Neutrophil (primary cell): Measurements from ENCODE around the gene FEM1C.

Experiments
- H3K27ac ChIP-seq: fragments of 200-600 bp; sonication (generic); 2 replicates; pipeline ENCODE4 v1.5.1; 2016; ENCODE audit warnings: mild to moderate bottlenecking, moderate library complexity
- H3K27me3 ChIP-seq: fragments of 200-600 bp; sonication (generic); 2 replicates; pipeline ENCODE4 v1.6.0; 2016; ENCODE audit warnings: mild to moderate bottlenecking
- H3K36me3 ChIP-seq: fragments of 200-600 bp; sonication (generic); 2 replicates; pipeline ENCODE4 v1.5.1; 2017
- H3K4me1 ChIP-seq, 2 experiments: fragments of 200-600 bp in 1 of 2; sonication (generic) in 1 of 2; 1 replicate in 1 of 2; 2 replicates in 1 of 2; pipeline versions ENCODE4 v1.5.1 to v1.6.1; 2013 to 2016; ENCODE audit warnings: low read depth in 1 of 2, low read length in 1 of 2, mild to moderate bottlenecking in 1 of 2, moderate library complexity in 1 of 2; ENCODE audit not compliant: control insufficient read depth in 1 of 2, insufficient read depth in 1 of 2
- H3K4me3 ChIP-seq, 2 experiments: fragments of 200-600 bp in 1 of 2; sonication (generic) in 1 of 2; 1 replicate in 1 of 2; 2 replicates in 1 of 2; pipeline ENCODE4 v1.5.1; 2013 to 2016; ENCODE audit warnings: low read depth in 1 of 2, low read length in 1 of 2, mild to moderate bottlenecking in 1 of 2, moderate library complexity in 1 of 2
- H3K9me3 ChIP-seq: fragments of 200-600 bp; sonication (generic); 2 replicates; pipeline ENCODE4 v1.5.1; 2016
- TF ChIP-seq, protein P1 (sequence below): fragments of 200-600 bp; sonication (generic); IDR thresholded peaks from 2 replicates; pipeline ENCODE4 v1.5.1; 2016; ENCODE audit warnings: antibody characterized with exemption

FEM1C gene

DNA sequence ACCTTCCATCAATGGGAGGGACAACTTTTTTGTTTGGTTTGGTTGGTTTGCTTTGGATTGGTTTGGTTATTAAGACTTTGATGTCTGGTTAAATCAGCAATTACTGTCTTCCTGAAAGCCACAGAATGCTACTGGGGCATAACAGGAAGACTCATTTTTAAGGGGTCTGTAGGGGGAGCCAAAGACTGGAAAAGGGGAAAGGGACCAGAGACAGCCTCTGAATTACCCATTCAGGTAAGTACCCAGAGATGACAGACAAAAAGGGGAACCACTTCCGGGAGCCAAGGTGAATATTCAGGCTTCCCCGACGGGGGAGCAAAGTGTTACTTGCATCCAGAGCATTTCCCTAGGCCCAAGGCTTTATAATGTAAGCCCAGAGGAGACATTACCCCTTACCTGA is 4.6 kb upstream of the FEM1C start:
- TF ChIP-seq, protein P1, sequence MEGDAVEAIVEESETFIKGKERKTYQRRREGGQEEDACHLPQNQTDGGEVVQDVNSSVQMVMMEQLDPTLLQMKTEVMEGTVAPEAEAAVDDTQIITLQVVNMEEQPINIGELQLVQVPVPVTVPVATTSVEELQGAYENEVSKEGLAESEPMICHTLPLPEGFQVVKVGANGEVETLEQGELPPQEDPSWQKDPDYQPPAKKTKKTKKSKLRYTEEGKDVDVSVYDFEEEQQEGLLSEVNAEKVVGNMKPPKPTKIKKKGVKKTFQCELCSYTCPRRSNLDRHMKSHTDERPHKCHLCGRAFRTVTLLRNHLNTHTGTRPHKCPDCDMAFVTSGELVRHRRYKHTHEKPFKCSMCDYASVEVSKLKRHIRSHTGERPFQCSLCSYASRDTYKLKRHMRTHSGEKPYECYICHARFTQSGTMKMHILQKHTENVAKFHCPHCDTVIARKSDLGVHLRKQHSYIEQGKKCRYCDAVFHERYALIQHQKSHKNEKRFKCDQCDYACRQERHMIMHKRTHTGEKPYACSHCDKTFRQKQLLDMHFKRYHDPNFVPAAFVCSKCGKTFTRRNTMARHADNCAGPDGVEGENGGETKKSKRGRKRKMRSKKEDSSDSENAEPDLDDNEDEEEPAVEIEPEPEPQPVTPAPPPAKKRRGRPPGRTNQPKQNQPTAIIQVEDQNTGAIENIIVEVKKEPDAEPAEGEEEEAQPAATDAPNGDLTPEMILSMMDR = no peak
- Histone ChIP-seq H3K36me3 (no peaks in the 10 kb centered on the region), H3K27me3 (no peaks in the 10 kb centered on the region), H3K4me1 (peaks cover 5 to 6% of the 10 kb centered on the region in 2 experiments), H3K9me3 (no peaks in the 10 kb centered on the region), H3K4me3 (no peak overlapping the region), H3K27ac (no peak overlapping the region)

DNA sequence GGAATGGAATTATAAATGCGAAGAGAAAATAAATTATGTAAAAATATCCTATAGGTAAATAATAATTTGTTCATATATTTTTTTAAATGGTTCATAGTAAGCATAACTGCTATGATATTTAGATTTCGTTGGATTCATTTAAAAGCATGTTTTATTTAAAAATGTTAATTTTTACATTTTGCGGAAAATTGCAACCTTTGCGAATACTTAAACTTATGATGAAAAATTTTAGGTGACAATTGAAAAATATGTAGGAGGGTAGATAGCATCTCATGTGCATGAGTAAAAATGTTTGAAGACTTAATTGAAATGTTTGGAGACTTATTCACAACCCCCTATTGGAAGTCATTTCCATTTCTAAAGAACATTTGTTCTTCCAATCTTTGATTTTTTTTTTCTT is 4.1 kb upstream of the FEM1C start:
- no peaks in the 10 kb centered on the region for H3K36me3 ChIP-seq
- TF ChIP-seq, protein P1 = no peak
- no peak overlapping the region for H3K27ac ChIP-seq
- H3K27me3 ChIP-seq = no peaks in the 10 kb centered on the region
- no peak overlapping the region for H3K4me3 ChIP-seq
- peaks cover 7 to 8% of the 10 kb centered on the region in 2 experiments for H3K4me1 ChIP-seq
- no peaks in the 10 kb centered on the region for H3K9me3 ChIP-seq

DNA sequence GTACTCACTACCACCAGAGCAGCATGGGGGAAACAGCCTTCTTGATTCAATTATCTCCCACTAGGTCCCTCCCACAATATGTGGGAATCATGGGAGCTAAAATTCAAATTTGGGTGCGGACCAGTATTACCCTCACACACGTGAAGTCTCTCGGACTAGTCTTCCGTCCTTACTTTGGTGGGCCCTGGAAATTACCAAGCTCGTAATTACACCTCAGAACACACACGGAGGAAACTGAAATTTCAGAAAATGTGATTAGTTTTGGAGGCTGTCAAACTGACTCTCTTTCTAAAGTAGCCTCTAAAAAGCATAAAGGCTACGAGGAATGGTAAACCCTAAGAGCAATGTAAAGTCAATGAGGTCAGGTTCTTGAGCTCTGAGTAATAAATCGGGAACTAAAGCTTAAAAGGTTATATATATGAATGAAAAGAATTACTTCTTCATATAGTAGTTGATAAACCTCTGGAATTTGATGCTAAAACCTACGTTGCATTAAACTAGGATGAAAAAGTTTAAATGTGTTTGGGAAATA is 842 bp upstream of the FEM1C start:
- H3K36me3 ChIP-seq = peaks cover 19% of the 10 kb centered on the region
- TF ChIP-seq, protein P1 = no peak
- H3K4me1 ChIP-seq = peaks cover 39 to 41% of the 10 kb centered on the region in 2 experiments
- H3K27me3 ChIP-seq = no peaks in the 10 kb centered on the region
- peak overlapping the region; percentile 54 to 90 for H3K4me3 ChIP-seq
- H3K9me3 ChIP-seq = no peaks in the 10 kb centered on the region
- peak overlapping the region; percentile 96 for H3K27ac ChIP-seq

DNA sequence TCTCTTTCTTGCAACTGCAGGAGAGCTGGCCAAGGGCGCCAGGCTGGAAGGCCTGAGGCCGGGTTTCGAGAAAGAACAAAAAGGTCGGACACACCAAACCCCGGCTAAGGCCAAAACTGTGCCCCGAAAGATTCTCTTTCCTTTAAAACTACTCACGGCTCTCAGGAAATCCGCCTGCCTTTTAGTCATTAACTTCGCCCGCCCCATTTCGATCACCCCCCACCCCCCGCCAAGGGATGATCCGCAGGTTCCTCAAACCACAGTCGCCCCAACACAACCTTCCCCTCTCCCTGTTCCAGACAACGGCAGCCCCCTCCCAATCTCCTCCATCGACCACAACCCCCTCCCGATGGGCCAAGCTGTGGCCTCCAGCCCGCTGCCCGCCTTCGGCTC is 536 bp downstream of the FEM1C start:
- no peaks in the 10 kb centered on the region for H3K27me3 ChIP-seq
- H3K27ac ChIP-seq = peak overlapping the region; percentile 96
- TF ChIP-seq, protein P1 = no peak
- H3K9me3 ChIP-seq = no peaks in the 10 kb centered on the region
- H3K36me3 ChIP-seq = peaks cover 19% of the 10 kb centered on the region
- peak overlapping the region; percentile 89 to 90 for H3K4me3 ChIP-seq
- H3K4me1 ChIP-seq = peaks cover 51 to 54% of the 10 kb centered on the region in 2 experiments

DNA sequence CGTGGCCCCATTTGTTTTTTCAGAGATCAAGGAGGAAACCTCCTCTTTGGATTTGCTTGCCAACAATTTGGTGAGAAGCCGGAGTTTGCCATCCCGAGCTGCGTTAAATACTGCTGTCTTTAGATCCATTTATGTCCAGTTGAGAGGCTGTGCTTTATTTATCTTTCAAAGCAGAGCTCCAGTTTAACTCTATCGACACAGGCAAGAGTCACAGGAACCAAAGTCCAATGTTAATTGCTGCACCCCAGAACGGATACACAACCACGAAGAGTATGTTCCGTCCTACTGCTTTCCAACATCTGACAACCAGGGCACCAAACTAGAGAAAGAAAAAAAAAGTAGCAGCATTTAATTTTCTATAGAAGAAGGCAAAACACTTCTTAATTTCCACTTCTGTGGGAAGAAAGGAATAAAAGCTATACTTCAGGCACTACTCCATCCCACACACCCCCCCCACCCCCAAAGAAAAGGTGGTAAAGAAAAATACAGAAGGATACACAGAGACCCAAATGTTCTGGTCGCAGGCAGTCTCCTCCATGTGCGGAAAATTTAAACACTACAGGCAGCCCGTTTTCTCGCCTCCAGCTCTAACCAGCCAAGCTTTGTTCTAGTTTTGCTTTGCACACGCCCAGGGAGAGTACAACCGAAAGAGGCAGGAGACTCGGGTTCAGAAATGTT is 1.1 kb downstream of the FEM1C start:
- Histone ChIP-seq H3K27me3 (no peaks in the 10 kb centered on the region), H3K36me3 (peaks cover 21% of the 10 kb centered on the region), H3K4me3 (peak overlapping the region; percentile 89 to 90), H3K4me1 (peaks cover 56 to 60% of the 10 kb centered on the region in 2 experiments), H3K27ac (peak overlapping the region; percentile 96), H3K9me3 (no peaks in the 10 kb centered on the region)
- TF ChIP-seq, protein P1 = no peak
